AG20443 (cell line): Measurements from ENCODE around the gene FBXO5.
A peak's percentile ranks its signal among the peaks of the same experiment; 100 is the strongest.

Experiments
- DNase-seq: peaks from one replicate; pipeline ENCODE4 v3.0.0; 2012; ENCODE audit warnings: low spot score, mixed read lengths

Gene FBXO5

DNA sequence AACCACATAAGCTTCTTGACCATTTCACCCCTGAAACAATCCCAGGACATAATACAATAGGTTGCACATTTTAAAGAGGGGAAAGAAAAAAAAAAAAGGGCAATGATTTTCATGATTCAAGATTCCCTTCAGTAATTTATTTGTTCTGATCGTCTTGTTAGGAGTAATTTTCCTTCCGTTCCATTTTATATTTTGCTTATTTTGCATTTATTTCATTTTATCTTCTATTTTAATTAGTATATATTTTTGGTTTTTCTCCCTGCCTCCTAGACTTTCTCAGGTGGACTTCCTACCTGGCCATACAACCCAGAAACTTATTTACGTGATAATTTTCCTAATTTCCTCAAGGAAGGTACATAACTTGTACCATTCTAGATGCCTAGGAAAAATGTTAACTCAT is 32.6 kb downstream of the FBXO5 start:
- DNase-seq: no peak

DNA sequence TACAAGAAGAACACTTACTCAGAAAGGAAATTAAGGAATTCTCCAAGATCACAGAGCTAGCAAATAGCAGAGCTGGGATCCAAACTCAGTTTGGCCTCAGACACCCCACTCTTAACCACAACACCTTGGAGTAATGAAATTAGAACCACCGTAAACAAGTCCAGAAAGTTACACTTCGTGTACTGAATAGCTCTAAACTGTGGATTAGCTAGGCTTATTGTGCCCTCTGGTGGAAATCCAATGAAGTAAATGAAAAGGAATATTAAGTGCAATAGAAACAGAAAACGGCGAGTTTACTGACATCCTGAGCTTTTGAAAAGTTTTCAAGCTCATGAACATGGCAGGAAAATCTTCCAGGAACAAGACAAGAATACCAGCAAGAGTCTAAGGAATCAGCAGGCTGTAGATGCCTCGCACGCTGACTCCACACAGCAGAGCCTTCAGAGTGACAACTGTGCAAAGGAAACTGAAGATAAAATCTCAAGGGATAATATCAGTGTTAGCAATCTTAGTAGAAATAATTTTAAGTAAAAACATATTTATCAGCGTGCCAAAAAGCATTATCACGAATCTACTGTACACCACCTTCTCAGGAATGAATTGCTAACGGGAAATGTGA is 34.6 kb downstream of the FBXO5 start:
- peak; percentile 44 for DNase-seq

GRCh38 chr6:152946995-152947394 is 35.8 kb downstream of the FBXO5 start:
- no peak for DNase-seq

DNA sequence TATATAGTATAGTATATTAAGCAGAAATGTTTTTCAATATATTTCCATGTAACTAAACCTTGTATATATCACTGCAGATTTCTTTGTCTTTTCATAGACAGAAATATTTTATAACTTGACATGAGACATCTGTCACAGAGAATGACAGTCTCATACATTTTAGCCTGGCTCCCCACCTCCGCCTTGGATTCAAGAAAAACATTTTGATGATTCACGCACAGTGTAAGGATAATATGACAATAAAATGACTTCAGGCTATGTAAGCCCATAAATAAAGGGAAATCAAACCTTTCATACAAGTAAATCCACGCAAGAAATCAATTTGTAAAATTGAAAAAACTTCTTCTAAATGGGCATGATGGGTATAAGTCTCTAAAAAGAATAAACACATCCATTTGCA is 36.4 kb downstream of the FBXO5 start:
- DNase-seq: no peak

DNA sequence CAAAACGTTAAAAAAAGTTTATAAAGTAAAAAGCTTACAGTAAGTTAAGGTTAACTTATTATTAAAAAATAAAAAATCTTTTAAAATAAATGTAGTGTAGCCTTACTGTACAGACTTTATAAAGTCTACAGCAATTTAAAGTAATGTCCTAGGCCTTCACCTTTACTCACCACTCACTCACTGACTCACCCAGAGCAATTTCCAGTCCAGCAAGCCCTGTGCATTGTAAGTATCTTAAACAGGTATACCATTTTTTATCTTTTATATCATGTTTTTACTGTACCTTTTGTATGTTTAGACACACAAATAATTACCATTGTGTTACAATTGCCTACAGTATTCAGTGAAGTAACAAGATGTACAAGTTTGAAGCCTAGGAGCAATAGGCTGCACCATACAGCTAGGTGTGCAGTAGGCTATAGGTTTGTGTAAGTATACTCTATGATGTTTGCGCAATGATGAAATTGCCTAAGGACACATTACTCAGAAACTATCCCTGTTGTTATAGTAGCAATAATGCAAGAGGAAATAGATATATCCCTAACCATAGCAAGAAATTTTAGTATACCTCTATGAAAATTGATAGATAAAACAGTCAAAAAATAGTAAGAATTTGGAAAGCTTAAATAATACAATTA is 39.5 kb downstream of the FBXO5 start:
- DNase-seq: no peak

DNA sequence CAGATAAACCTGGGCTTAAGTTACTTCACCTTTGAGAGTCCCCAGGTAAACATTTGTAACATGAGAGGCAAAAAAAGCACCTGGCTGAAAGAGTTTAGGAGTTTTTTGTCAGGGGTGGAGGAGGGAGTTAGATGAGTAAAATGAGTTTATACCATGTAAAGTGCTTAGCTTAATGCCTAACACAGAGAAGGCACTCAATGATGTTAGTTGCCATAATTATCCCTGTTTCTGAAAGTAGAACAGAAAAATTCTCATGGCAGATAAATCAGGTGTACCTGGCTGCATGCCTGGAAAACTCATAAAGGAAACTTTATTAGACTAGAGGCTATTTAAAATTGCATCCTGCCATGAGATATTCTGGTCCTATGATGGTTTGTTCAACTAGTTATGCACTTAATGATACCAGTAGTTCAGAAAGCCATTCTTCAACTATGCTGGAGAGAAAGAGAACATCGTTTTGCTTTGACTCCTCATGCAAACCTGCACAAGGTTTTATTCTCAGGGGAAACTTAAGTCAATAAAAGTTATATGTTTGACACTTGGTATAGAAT is 40.4 kb downstream of the FBXO5 start:
- no peak for DNase-seq

- DNase-seq: no peak
These were observed 41.1 kb downstream of the FBXO5 start for GRCh38 chr6:152941746-152942145.

- DNase-seq: no peak
These were observed 50.0 kb downstream of the FBXO5 start for GRCh38 chr6:152932865-152933264.

GRCh38 chr6:152922706-152923105 is 60.1 kb downstream of the FBXO5 start:
- no peak for DNase-seq
